HepG2 (cell line): Measurements from ENCODE around the gene ZNF644. TPM values are rescaled to one million over a fixed set of nuclear protein-coding genes. Genes with fewer than 3 reads are reported as not detected.

ENCODE experiments used
- AKAP8 ChIP-seq: sonication (generic); formaldehyde crosslinking; IDR thresholded peaks from 2 replicates; pipeline ENCODE4 v1.5.1; 2020; ENCODE audit warnings: mild to moderate bottlenecking, missing genetic modification reagents
- CHCHD3 ChIP-seq: sonication (generic); formaldehyde crosslinking; IDR thresholded peaks from 2 replicates; pipeline ENCODE4 v1.8.0; 2022; ENCODE audit warnings: mild to moderate bottlenecking, missing genetic modification reagents, moderate library complexity
- KDM2A ChIP-seq: sonication (generic); formaldehyde crosslinking; IDR thresholded peaks from 2 replicates; pipeline ENCODE4 v1.4.0; 2020; ENCODE audit warnings: low read depth, missing genetic modification reagents, borderline replicate concordance
- LCORL ChIP-seq, 2 experiments: fragments of 450-650 bp in 1 of 2; sonication (generic) in 1 of 2; formaldehyde crosslinking in 1 of 2; IDR thresholded peaks; 2 replicates each; pipeline versions ENCODE4 v1.5.0 to v1.6.1; 2017 to 2020; ENCODE audit warnings: antibody characterized with exemption in 1 of 2, missing genetic modification reagents in 1 of 2
- MED13 ChIP-seq: sonication (generic); formaldehyde crosslinking; IDR thresholded peaks from 2 replicates; pipeline ENCODE4 v1.5.0; 2020; ENCODE audit warnings: missing genetic modification reagents
- NBN ChIP-seq: fragments of 450-650 bp; conservative IDR thresholded peaks from 2 replicates; pipeline ENCODE4 v1.6.1; 2017
- NFRKB ChIP-seq: fragments of 450-650 bp; IDR thresholded peaks from 2 replicates; pipeline ENCODE4 v1.6.1; 2017
- NONO ChIP-seq, 2 experiments: fragments of 450-650 bp in 1 of 2; sonication (generic) in 1 of 2; formaldehyde crosslinking in 1 of 2; IDR thresholded peaks in 1 of 2; conservative IDR thresholded peaks in 1 of 2; 2 replicates each; pipeline versions ENCODE4 v1.6.1 to v1.8.0; 2017 to 2022; ENCODE audit warnings: mild to moderate bottlenecking in 1 of 2, missing genetic modification reagents in 1 of 2, moderate library complexity in 1 of 2
- RCOR2 ChIP-seq: IDR thresholded peaks from 2 replicates; pipeline ENCODE4 v1.6.1; 2016; ENCODE audit warnings: missing biosample characterization, missing genetic modification reagents
- SALL2 ChIP-seq: sonication (generic); formaldehyde crosslinking; IDR thresholded peaks from 2 replicates; pipeline ENCODE4 v1.8.1; 2023; ENCODE audit warnings: mild to moderate bottlenecking, missing genetic modification reagents, inconsistent platforms
- ZFY ChIP-seq: sonication (generic); formaldehyde crosslinking; IDR thresholded peaks from 2 replicates; pipeline ENCODE4 v1.4.0; 2020; ENCODE audit warnings: missing genetic modification reagents
- ZNF775 ChIP-seq: sonication (generic); formaldehyde crosslinking; IDR thresholded peaks from 2 replicates; pipeline ENCODE4 v1.4.0; 2020; ENCODE audit warnings: missing genetic modification reagents, mild to moderate bottlenecking, moderate library complexity, borderline replicate concordance
- ZNF839 ChIP-seq: sonication (generic); formaldehyde crosslinking; IDR thresholded peaks from 2 replicates; pipeline ENCODE4 v1.4.0; 2020; ENCODE audit warnings: missing genetic modification reagents, mild to moderate bottlenecking, borderline replicate concordance
- polyA plus RNA-seq, 8 experiments: library from polyadenylated mRNA; depleted of rRNA in 3 of 8; stranded (reverse) in 7 of 8; unstranded in 1 of 8; fragments of >200 nt; fragmentation: Illumina TruSeq in 4 of 8; extraction: Trizol in 4 of 8; gene quantifications; 2 replicates each; pipeline versions ENCODE4 v1.2.1 to v1.2.3, GENCODE V29; 2011 to 2016; ENCODE audit warnings: low read depth in 4 of 8, missing spikeins in 1 of 8, mixed read lengths in 1 of 8; ENCODE audit not compliant: insufficient read depth in 1 of 8
- total RNA-seq, 5 experiments: library from RNA; depleted of rRNA; stranded (reverse); fragments of >200 nt; fragmentation: Illumina TruSeq; extraction: Trizol; gene quantifications; 2 replicates each; pipeline ENCODE4 v1.2.3, GENCODE V29; 2016; ENCODE audit warnings: low read depth in 1 of 5
- TF ChIP-seq, protein P1 (sequence below): fragments of 450-650 bp; IDR thresholded peaks from 2 replicates; pipeline ENCODE4 v1.6.1; 2016
- TF ChIP-seq, protein P2 (sequence below): IDR thresholded peaks from 2 replicates; pipeline ENCODE4 v1.6.1; 2012; ENCODE audit warnings: low read depth, low read length, improper control_type of control experiment
- TF ChIP-seq, protein P3 (sequence below): IDR thresholded peaks from 2 replicates; pipeline ENCODE4 v1.6.1; 2016; ENCODE audit warnings: missing genetic modification reagents, missing compliant biosample characterization
- TF ChIP-seq, protein P4 (sequence below): sonication (generic); formaldehyde crosslinking; IDR thresholded peaks from 2 replicates; pipeline ENCODE4 v1.4.0; 2020; ENCODE audit warnings: missing genetic modification reagents
- TF ChIP-seq, protein P5 (sequence below): sonication (generic); formaldehyde crosslinking; IDR thresholded peaks from 2 replicates; pipeline ENCODE4 v1.4.0; 2020; ENCODE audit warnings: missing genetic modification reagents, low read depth, mild to moderate bottlenecking, borderline replicate concordance
- TF ChIP-seq, protein P6 (sequence below): sonication (generic); formaldehyde crosslinking; conservative IDR thresholded peaks from 2 replicates; pipeline ENCODE4 v1.4.0; 2020; ENCODE audit warnings: missing genetic modification reagents
- TF ChIP-seq, protein P7 (sequence below): IDR thresholded peaks from 2 replicates; pipeline ENCODE4 v1.6.1; 2016; ENCODE audit warnings: low read depth, control low read depth
- TF ChIP-seq, protein P8 (sequence below): sonication (generic); formaldehyde crosslinking; IDR thresholded peaks from 2 replicates; pipeline ENCODE4 v1.4.0; 2020; ENCODE audit warnings: missing genetic modification reagents

The ZNF644 gene
- total and polyA plus RNA-seq, 2 of the 13 experiments (the other 11 are each of a cell fraction or from before 2014, with no cell fraction given), result 17.7 to 51.7 TPM

DNA sequence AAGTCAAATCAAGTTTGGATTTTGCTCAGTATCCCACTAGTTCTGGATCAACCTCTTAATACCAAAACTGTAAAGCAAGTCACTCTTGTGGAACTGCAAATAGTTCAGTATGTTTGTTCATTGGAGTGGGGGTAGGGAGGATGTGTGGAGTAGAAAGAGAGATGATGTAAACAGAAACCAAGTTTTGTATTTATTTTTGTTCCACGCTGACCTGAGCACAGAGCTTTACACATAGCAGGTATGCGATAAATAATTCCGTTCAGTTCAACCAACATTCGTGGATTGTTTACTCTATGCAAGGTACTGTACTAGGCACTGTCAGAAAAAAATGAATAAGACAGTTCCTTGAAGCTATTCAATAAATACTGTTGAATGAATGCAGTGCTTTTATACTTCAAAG, 4.5 kb upstream of the ZNF644 start (continued):
- TF ChIP-seq, protein P1, sequence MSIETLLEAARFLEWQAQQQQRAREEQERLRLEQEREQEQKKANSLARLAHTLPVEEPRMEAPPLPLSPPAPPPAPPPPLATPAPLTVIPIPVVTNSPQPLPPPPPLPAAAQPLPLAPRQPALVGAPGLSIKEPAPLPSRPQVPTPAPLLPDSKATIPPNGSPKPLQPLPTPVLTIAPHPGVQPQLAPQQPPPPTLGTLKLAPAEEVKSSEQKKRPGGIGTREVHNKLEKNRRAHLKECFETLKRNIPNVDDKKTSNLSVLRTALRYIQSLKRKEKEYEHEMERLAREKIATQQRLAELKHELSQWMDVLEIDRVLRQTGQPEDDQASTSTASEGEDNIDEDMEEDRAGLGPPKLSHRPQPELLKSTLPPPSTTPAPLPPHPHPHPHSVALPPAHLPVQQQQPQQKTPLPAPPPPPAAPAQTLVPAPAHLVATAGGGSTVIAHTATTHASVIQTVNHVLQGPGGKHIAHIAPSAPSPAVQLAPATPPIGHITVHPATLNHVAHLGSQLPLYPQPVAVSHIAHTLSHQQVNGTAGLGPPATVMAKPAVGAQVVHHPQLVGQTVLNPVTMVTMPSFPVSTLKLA, result no peak
- TF ChIP-seq, protein P2, sequence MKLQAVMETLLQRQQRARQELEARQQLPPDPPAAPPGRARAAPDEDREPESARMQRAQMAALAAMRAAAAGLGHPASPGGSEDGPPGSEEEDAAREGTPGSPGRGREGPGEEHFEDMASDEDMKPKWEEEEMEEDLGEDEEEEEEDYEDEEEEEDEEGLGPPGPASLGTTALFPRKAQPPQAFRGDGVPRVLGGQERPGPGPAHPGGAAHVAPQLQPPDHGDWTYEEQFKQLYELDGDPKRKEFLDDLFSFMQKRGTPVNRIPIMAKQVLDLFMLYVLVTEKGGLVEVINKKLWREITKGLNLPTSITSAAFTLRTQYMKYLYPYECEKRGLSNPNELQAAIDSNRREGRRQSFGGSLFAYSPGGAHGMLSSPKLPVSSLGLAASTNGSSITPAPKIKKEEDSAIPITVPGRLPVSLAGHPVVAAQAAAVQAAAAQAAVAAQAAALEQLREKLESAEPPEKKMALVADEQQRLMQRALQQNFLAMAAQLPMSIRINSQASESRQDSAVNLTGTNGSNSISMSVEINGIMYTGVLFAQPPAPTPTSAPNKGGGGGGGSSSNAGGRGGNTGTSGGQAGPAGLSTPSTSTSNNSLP, result peak; percentile 55; the same call in 1 of the 2 replicates
- TF ChIP-seq KDM2A (CRISPR knock-in tag) (no peak), NBN (no peak), ZNF775 (no peak), LCORL (IDR thresholded peaks at IDR 0.05) (no peak), LCORL (CRISPR knock-in tag; IDR thresholded peaks at IDR 0.05) (no peak), MED13 (CRISPR knock-in tag) (no peak), CHCHD3 (CRISPR knock-in tag) (no peak), SALL2 (no peak), AKAP8 (CRISPR knock-in tag) (no peak), ZNF839 (no peak), RCOR2 (CRISPR knock-in tag) (peak; percentile 32; the same call in 1 of the 2 replicates), NONO (IDR thresholded peaks at IDR 0.05) (no peak), NONO (CRISPR knock-in tag; conservative IDR thresholded peaks at IDR 0.05) (no peak), ZFY (CRISPR knock-in tag) (no peak), NFRKB (no peak)
- TF ChIP-seq, protein P3, sequence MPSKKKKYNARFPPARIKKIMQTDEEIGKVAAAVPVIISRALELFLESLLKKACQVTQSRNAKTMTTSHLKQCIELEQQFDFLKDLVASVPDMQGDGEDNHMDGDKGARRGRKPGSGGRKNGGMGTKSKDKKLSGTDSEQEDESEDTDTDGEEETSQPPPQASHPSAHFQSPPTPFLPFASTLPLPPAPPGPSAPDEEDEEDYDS (CRISPR knock-in tag), result no peak
- TF ChIP-seq, protein P4, sequence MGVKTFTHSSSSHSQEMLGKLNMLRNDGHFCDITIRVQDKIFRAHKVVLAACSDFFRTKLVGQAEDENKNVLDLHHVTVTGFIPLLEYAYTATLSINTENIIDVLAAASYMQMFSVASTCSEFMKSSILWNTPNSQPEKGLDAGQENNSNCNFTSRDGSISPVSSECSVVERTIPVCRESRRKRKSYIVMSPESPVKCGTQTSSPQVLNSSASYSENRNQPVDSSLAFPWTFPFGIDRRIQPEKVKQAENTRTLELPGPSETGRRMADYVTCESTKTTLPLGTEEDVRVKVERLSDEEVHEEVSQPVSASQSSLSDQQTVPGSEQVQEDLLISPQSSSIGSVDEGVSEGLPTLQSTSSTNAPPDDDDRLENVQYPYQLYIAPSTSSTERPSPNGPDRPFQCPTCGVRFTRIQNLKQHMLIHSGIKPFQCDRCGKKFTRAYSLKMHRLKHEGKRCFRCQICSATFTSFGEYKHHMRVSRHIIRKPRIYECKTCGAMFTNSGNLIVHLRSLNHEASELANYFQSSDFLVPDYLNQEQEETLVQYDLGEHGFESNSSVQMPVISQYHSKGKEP (CRISPR knock-in tag), result no peak
- TF ChIP-seq, protein P5, sequence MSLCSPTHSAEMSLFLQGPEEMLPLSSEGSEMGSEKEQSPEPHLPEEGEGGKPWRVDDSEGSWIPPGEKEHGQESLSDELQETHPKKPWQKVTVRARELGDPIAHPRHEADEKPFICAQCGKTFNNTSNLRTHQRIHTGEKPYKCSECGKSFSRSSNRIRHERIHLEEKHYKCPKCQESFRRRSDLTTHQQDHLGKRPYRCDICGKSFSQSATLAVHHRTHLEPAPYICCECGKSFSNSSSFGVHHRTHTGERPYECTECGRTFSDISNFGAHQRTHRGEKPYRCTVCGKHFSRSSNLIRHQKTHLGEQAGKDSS (CRISPR knock-in tag), result no peak
- TF ChIP-seq, protein P6, sequence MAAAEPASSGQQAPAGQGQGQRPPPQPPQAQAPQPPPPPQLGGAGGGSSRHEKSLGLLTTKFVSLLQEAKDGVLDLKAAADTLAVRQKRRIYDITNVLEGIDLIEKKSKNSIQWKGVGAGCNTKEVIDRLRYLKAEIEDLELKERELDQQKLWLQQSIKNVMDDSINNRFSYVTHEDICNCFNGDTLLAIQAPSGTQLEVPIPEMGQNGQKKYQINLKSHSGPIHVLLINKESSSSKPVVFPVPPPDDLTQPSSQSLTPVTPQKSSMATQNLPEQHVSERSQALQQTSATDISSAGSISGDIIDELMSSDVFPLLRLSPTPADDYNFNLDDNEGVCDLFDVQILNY (CRISPR knock-in tag), result no peak
- TF ChIP-seq, protein P7, sequence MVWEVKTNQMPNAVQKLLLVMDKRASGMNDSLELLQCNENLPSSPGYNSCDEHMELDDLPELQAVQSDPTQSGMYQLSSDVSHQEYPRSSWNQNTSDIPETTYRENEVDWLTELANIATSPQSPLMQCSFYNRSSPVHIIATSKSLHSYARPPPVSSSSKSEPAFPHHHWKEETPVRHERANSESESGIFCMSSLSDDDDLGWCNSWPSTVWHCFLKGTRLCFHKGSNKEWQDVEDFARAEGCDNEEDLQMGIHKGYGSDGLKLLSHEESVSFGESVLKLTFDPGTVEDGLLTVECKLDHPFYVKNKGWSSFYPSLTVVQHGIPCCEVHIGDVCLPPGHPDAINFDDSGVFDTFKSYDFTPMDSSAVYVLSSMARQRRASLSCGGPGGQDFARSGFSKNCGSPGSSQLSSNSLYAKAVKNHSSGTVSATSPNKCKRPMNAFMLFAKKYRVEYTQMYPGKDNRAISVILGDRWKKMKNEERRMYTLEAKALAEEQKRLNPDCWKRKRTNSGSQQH (CRISPR knock-in tag), result no peak
- TF ChIP-seq, protein P8, sequence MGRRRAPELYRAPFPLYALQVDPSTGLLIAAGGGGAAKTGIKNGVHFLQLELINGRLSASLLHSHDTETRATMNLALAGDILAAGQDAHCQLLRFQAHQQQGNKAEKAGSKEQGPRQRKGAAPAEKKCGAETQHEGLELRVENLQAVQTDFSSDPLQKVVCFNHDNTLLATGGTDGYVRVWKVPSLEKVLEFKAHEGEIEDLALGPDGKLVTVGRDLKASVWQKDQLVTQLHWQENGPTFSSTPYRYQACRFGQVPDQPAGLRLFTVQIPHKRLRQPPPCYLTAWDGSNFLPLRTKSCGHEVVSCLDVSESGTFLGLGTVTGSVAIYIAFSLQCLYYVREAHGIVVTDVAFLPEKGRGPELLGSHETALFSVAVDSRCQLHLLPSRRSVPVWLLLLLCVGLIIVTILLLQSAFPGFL (CRISPR knock-in tag), result no peak
